ENCODE measurements around the gene ANAPC2.

Gene ANAPC2

GRCh38 chr9:137223078-137223970 is 35.0 kb upstream of the ANAPC2 start:
- CTCF ChIA-PET = interaction anchor here (0.9 to 6.1 kb wide), 6 partner anchors 14 to 188 kb away, joined by 3 to 45 read pairs (median 4); partner anchors contain the start of genes ANAPC2 and SSNA1
- Mint-ChIP-seq H3K9me3 (no peaks in the 10 kb centered on the region), H3K4me3 (peak overlapping the region; percentile 81)

DNA sequence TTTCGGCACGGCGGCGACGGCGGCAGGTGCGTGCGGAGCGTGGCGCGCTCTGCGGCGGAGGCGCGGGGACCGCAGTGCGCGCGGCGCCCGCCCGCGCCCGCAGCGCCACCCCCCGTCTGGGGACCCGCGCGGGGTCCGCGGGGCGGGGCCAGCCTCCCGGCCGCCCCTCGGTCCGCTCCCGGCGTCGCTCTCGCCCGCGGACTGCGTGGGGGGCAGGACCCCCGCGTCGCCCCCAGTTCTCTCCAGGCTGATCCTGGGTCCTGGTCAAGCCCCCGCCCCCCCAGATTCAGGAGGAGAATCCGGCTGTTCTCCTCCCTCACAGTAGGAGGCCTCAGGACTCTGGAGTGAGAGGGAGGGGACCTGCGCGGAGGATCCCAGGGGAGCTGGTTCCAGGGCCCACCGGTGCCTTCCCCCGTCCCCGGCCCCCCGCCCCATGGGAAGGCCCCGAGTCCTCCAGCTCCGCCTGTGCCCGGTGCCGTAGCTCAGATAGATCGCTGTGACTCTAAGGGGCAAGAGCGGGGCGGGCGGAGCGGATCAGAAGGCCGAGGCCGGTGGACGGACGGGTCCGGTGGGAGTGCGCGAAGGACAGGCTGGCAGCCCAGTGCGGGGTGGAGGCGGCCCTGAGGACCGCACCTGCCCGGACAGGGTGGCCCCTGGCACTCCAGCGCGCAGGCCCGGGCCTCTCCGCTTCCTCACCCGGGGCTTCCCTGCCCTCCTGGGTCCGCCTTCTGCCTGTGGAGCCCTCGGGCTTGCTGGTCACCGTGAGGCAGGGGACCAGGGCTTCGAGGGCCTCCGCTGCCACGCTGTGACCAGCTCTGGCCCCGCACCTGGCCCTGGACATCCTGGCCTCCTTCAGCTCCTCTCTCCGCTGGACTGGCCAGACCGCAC is 34.1 kb upstream of the ANAPC2 start, which contains the start of gene RNF208:
TSS of gene RNF208 (minus strand) at position 51 of the 888 bp plus-strand sequence. CDS start 1,028 bp downstream, outside the sequence.
- DNase-seq = peak; percentile 44
- peaks cover 22% of the 10 kb centered on the region for H3K4me1 Mint-ChIP-seq
- no peaks in the 10 kb centered on the region for H3K9me3 Mint-ChIP-seq
- peak within 1 kb of the TSS; percentile 84 for H3K27ac Mint-ChIP-seq
- H3K4me3 Mint-ChIP-seq = peak within 1 kb of the TSS; percentile 81
- no peaks in the 10 kb centered on the region for H3K36me3 Mint-ChIP-seq
- peaks cover 1% of the 10 kb centered on the region for H3K27me3 Mint-ChIP-seq
- CTCF ChIA-PET = interaction anchor here (0.9 to 6.1 kb wide), 6 partner anchors 14 to 187 kb away, joined by 3 to 45 read pairs (median 4); partner anchors contain the start of genes ANAPC2 and SSNA1

More at GRCh38 chr9:137223078-137223970, 35.0 kb upstream of the ANAPC2 start:
- Mint-ChIP-seq H3K4me1 (peaks cover 25% of the 10 kb centered on the region), H3K36me3 (no peaks in the 10 kb centered on the region), H3K27ac (peak overlapping the region; percentile 84), H3K27me3 (peaks cover 5% of the 10 kb centered on the region)
- peak; percentile 98 for DNase-seq

- DNase-seq = peak; percentile 62
- Mint-ChIP-seq H3K27me3 (no peaks in the 10 kb centered on the region), H3K4me3 (no peak overlapping the region), H3K27ac (no peak overlapping the region), H3K9me3 (no peaks in the 10 kb centered on the region), H3K4me1 (peaks cover 23% of the 10 kb centered on the region), H3K36me3 (no peaks in the 10 kb centered on the region)
- CTCF ChIA-PET = interaction anchor here (1.3 to 2.4 kb wide), 2 partner anchors 33 to 126 kb away, joined by 4 to 7 read pairs; partner anchors contain the start of genes ANAPC2 and SSNA1
Observed at GRCh38 chr9:137221506-137222111, 33.2 kb upstream of the ANAPC2 start.

- Mint-ChIP-seq H3K27ac (no peak overlapping the region), H3K4me1 (peaks cover 19% of the 10 kb centered on the region), H3K9me3 (no peaks in the 10 kb centered on the region), H3K4me3 (peak overlapping the region; percentile 58), H3K36me3 (no peaks in the 10 kb centered on the region), H3K27me3 (no peaks in the 10 kb centered on the region)
- CTCF ChIA-PET = interaction anchor here (2.4 kb wide), 1 partner anchor 33 kb away, joined by 7 read pairs; the partner anchor contains the start of genes ANAPC2 and SSNA1
- no peak for DNase-seq
Observed at GRCh38 chr9:137221095-137221505, 32.7 kb upstream of the ANAPC2 start.

- CTCF ChIA-PET = interaction anchor here (1.5 kb wide), 1 partner anchor 16 kb away, joined by 3 read pairs; no protein-coding TSS in a partner anchor
- Mint-ChIP-seq H3K9me3 (no peaks in the 10 kb centered on the region), H3K4me1 (peaks cover 19% of the 10 kb centered on the region), H3K27ac (no peak overlapping the region), H3K4me3 (peak overlapping the region; percentile 58), H3K27me3 (no peaks in the 10 kb centered on the region), H3K36me3 (no peaks in the 10 kb centered on the region)
- no peak for DNase-seq
Observed at GRCh38 chr9:137220317-137221094, 32.1 kb upstream of the ANAPC2 start.

GRCh38 chr9:137219757-137220316 is 31.5 kb upstream of the ANAPC2 start:
- no peaks in the 10 kb centered on the region for H3K9me3 Mint-ChIP-seq
- H3K27me3 Mint-ChIP-seq = no peaks in the 10 kb centered on the region
- H3K36me3 Mint-ChIP-seq = no peaks in the 10 kb centered on the region
- no peak overlapping the region for H3K27ac Mint-ChIP-seq
- H3K4me1 Mint-ChIP-seq = peaks cover 14% of the 10 kb centered on the region
- DNase-seq = no peak
- CTCF ChIA-PET = interaction anchor here (1.5 kb wide), 1 partner anchor 17 kb away, joined by 3 read pairs; no protein-coding TSS in a partner anchor
- H3K4me3 Mint-ChIP-seq = peak overlapping the region; percentile 21

GRCh38 chr9:137218754-137219271 is 30.5 kb upstream of the ANAPC2 start:
- Mint-ChIP-seq H3K36me3 (no peaks in the 10 kb centered on the region), H3K4me1 (peaks cover 7% of the 10 kb centered on the region), H3K27me3 (no peaks in the 10 kb centered on the region), H3K27ac (no peak overlapping the region), H3K4me3 (no peak overlapping the region), H3K9me3 (no peaks in the 10 kb centered on the region)
- no peak for DNase-seq
- CTCF ChIA-PET = no interaction called here

- H3K4me3 Mint-ChIP-seq = no peak overlapping the region
- no peak overlapping the region for H3K27ac Mint-ChIP-seq
- H3K4me1 Mint-ChIP-seq = peaks cover 7% of the 10 kb centered on the region
- CTCF ChIA-PET = no interaction called here
- H3K27me3 Mint-ChIP-seq = no peaks in the 10 kb centered on the region
- H3K36me3 Mint-ChIP-seq = no peaks in the 10 kb centered on the region
- no peak for DNase-seq
- no peaks in the 10 kb centered on the region for H3K9me3 Mint-ChIP-seq
Observed at GRCh38 chr9:137218212-137218753, 29.9 kb upstream of the ANAPC2 start.

DNA sequence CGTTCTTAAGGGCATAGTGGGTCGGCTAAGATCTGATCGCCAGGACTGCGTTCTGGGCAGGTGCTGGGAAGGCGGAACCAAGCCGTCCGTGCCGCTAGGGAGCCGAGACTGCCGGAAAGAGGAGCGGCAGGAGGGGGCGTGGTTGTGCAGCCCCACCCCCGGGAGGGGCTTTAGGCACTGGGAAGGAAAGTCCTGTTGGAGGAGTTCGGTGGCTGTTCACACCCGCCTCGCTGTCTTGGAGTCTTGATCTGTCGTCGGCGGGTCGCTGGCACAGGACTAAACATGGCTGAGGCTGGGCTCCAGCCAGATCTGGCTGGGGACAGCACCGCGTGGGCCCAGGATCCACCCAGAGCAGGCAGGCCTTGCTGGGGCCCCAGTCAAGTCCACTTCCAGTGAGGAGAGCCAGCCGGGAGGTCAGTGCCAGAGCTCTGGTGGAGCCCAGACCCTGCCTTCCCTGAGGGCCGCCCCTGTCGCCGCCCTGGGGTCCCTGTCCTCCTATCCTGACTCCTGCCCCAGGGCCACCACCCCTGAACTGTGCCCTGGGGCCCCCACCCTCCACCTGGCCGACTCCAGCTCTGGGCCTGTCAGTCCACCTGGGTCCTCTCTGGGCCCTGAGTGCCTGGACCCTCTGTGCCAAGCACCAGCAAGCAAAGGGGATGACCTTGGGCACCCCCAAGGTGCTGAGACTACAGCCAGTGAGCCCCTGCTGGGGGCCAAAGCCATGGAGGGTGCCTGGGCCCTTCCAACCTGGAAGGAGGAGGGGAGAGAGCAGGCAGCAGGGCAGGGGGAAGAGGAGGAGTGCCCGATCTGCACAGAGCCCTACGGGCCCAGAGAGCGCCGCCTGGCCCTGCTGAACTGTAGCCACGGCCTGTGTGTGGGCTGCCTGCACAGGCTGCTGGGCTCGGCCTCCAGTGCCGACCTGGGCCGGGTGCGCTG is 29.2 kb upstream of the ANAPC2 start:
- no peak for DNase-seq
- no peak overlapping the region for H3K27ac Mint-ChIP-seq

GRCh38 chr9:137216188-137216965 is 28.0 kb upstream of the ANAPC2 start:
- CTCF ChIA-PET = interaction anchor here (0.9 to 1.2 kb wide), 4 partner anchors 20 to 148 kb away, joined by 3 to 5 read pairs (median 3); no protein-coding TSS in a partner anchor
- Mint-ChIP-seq H3K27ac (no peak overlapping the region), H3K4me3 (no peak overlapping the region), H3K9me3 (no peaks in the 10 kb centered on the region), H3K27me3 (no peaks in the 10 kb centered on the region), H3K36me3 (peaks cover 3% of the 10 kb centered on the region), H3K4me1 (peaks cover 2% of the 10 kb centered on the region)
- DNase-seq = no peak

More for the DNA sequence above, 29.2 kb upstream of the ANAPC2 start:
- no peaks in the 10 kb centered on the region for H3K27me3 Mint-ChIP-seq
- H3K9me3 Mint-ChIP-seq = no peaks in the 10 kb centered on the region
- H3K36me3 Mint-ChIP-seq = peaks cover 3% of the 10 kb centered on the region
- H3K4me1 Mint-ChIP-seq = peaks cover 2% of the 10 kb centered on the region
- no peak overlapping the region for H3K4me3 Mint-ChIP-seq
- CTCF ChIA-PET = interaction anchor here (0.6 to 1.2 kb wide), 3 partner anchors 19 to 203 kb away, joined by 3 to 5 read pairs (median 4); no protein-coding TSS in a partner anchor
